WI38 (cell line): ENCODE results near the gene ZFPL1.

Source experiments
- H3K4me3 ChIP-seq: 2 replicates; pipeline ENCODE4 v1.5.1; 2011; ENCODE audit warnings: low read depth, mild to moderate bottlenecking, control low read depth, low read length
- TF ChIP-seq, protein P1 (sequence below): IDR thresholded peaks from 2 replicates; pipeline ENCODE4 v1.5.1; 2012; ENCODE audit warnings: low read depth, mild to moderate bottlenecking, control low read depth, low read length

Gene ZFPL1

DNA sequence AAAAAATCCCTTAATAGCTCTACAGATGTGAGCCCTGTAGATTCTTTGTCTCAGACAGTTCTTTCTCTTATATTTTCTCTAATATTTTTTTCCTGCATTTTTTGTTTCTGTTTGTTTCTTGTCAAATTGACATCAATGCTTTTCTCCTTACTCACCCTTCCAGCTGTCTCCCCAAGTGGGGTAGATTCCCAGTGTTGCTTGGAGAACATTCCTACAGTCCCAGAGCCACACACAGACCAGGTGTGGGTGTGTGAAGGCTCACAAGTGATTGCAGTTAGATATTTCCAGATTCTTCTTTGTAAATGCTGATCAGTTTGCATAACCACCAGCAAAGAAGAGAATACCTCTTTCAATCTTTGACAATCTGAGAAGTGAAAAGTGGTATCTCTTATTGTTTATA, 19.5 kb downstream of the ZFPL1 start:
- H3K4me3 ChIP-seq = no peak overlapping the region
- TF ChIP-seq, protein P1, sequence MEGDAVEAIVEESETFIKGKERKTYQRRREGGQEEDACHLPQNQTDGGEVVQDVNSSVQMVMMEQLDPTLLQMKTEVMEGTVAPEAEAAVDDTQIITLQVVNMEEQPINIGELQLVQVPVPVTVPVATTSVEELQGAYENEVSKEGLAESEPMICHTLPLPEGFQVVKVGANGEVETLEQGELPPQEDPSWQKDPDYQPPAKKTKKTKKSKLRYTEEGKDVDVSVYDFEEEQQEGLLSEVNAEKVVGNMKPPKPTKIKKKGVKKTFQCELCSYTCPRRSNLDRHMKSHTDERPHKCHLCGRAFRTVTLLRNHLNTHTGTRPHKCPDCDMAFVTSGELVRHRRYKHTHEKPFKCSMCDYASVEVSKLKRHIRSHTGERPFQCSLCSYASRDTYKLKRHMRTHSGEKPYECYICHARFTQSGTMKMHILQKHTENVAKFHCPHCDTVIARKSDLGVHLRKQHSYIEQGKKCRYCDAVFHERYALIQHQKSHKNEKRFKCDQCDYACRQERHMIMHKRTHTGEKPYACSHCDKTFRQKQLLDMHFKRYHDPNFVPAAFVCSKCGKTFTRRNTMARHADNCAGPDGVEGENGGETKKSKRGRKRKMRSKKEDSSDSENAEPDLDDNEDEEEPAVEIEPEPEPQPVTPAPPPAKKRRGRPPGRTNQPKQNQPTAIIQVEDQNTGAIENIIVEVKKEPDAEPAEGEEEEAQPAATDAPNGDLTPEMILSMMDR = no peak

DNA sequence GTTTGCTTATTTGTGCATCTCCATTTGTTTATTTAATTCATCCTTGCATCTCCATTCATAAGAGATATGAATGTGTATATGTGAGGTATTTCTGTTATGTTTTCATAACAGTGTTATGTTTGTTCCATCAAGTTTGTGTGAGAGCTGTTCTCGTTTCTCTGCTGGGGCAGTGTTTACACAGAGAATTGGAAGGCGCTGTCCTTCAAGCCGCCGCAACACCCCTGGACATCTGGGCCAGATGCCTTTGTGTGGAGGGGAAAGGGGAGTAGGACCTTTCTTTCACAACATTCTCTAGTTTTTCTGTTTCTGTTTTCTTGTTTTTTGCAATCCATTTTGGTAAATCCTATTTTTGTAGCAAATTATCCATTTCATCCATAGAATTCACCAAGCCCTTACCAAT, 20.6 kb downstream of the ZFPL1 start:
- H3K4me3 ChIP-seq = no peak overlapping the region
- TF ChIP-seq, protein P1 = no peak

DNA sequence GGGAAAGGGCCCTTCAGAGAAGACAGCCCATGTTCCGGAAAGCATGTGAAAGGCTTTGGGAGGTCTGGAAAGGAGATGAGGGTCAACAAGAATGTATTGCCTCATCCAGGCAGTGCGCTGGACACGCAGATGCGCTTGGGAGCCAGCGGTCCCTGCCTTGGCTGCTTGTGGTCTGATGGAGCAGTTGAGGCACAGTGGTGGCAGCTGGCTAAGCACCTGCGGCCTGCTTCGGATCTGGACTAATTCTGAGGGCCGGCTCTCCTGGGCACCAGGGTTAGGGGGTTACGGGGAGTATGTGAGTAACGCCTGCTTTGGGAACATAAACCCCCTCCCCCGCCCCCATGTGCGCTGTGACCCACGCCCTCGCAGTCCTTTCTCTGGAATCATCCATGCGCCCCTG, 23.1 kb downstream of the ZFPL1 start:
- TF ChIP-seq, protein P1 = no peak

GRCh38 chr11:65107751-65108468, 23.9 kb downstream of the ZFPL1 start:
- no peak overlapping the region for H3K4me3 ChIP-seq
- TF ChIP-seq, protein P1 = no peak

More for the DNA sequence above, 23.1 kb downstream of the ZFPL1 start:
- no peak overlapping the region for H3K4me3 ChIP-seq

DNA sequence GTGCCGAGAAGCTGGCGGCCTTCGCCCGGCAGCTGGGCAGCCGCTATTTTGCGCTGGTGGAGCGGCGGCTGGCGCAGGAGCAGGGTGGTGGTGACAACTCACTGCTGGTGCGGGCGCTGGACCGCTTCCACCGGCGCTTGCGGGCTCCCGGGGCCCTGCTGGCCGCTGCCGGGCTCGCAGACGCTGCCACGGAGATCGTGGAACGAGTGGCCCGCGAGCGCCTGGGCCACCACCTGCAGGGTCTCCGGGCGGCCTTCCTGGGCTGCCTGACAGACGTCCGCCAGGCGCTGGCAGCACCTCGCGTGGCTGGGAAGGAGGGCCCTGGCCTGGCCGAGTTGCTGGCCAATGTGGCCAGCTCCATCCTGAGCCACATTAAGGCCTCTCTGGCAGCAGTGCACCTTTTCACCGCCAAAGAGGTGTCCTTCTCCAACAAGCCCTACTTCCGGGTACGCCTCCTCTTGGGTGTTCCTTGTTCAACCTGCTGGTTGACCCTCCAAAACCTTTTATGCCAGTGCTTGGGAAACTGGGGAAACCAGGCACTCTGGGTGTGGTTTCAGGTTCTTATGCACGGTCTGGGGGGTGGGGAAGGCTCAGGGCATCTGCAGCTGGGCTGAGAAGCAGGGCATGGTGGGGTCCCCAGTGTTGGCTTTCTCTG, 24.6 kb downstream of the ZFPL1 start:
- no peak overlapping the region for H3K4me3 ChIP-seq
- TF ChIP-seq, protein P1 = no peak

GRCh38 chr11:65109231-65110198, 25.5 kb downstream of the ZFPL1 start:
- H3K4me3 ChIP-seq = no peak overlapping the region
- TF ChIP-seq, protein P1 = no peak
